CD4-positive, alpha-beta T cell (primary cell): ENCODE data around the gene EIF3I. TPM values are rescaled to one million over a fixed set of nuclear protein-coding genes. Genes with fewer than 3 reads are reported as not detected.

Source experiments
- ATAC-seq: fragments of 200-7000 bp; cut with Tn5 transposase; one replicate; pipeline ENCODE4 v1.10.0; 2022; ENCODE audit warnings: mild to moderate bottlenecking; ENCODE audit not compliant: poor library complexity
- CTCF ChIA-PET: fragments of 350-600 bp; sonication (Branson Sonifier 250); formaldehyde crosslinking; loops from one replicate; lab custom pipeline; 2021; ENCODE audit warnings: antibody characterized with exemption, inconsistent platforms; lab: Charles Lee
- POLR2A ChIA-PET: fragments of 350-600 bp; sonication (Branson Sonifier 250); formaldehyde crosslinking; loops from one replicate; lab custom pipeline; 2021; ENCODE audit warnings: antibody characterized with exemption, inconsistent platforms; lab: Charles Lee
- DNase-seq, 14 experiments: peaks; one replicate each; pipeline ENCODE4 v3.0.0-alpha.2; 2013 to 2020; ENCODE audit warnings: mixed read lengths in 2 of 14
- H3K27ac ChIP-seq, 2 donors: one replicate each; pipeline versions ENCODE4 v1.5.1 to v1.7.0; 2013; ENCODE audit warnings: low read length in 2 of 2, low read depth in 1 of 2, mild to moderate bottlenecking in 1 of 2
- H3K27me3 ChIP-seq, 2 experiments: 1 replicate in 1 of 2; 2 replicates in 1 of 2; pipeline versions ENCODE4 v1.6.1 to v1.7.0; 2013; ENCODE audit warnings: low read length in 2 of 2, control low read depth in 1 of 2, mild to moderate bottlenecking in 1 of 2, moderate library complexity in 1 of 2; ENCODE audit not compliant: insufficient read depth in 2 of 2, control insufficient read depth in 1 of 2
- H3K36me3 ChIP-seq: one replicate; pipeline ENCODE4 v1.6.1; 2013; ENCODE audit warnings: low read length, control low read depth; ENCODE audit not compliant: insufficient read depth
- H3K4me1 ChIP-seq: one replicate; pipeline ENCODE4 v1.6.1; 2013; ENCODE audit warnings: low read length, control low read depth; ENCODE audit not compliant: insufficient read depth
- H3K4me3 ChIP-seq: one replicate; pipeline ENCODE4 v1.5.1; 2013; ENCODE audit warnings: mild to moderate bottlenecking, low read length, moderate library complexity
- H3K9me3 ChIP-seq, 2 experiments: 1 replicate in 1 of 2; 2 replicates in 1 of 2; pipeline versions ENCODE4 v1.6.1 to v1.7.0; 2013; ENCODE audit warnings: low read length in 2 of 2, mild to moderate bottlenecking in 2 of 2, control low read depth in 1 of 2, moderate library complexity in 1 of 2; ENCODE audit not compliant: control insufficient read depth in 1 of 2, insufficient read depth in 1 of 2
- H3K27ac Mint-ChIP-seq: one replicate; pipeline ENCODE4 v1.8.0; 2020; ENCODE audit warnings: mixed read lengths
- H3K27me3 Mint-ChIP-seq: one replicate; pipeline ENCODE4 v1.8.0; 2021; ENCODE audit warnings: mixed read lengths
- H3K36me3 Mint-ChIP-seq: one replicate; pipeline ENCODE4 v1.8.0; 2021; ENCODE audit warnings: low read depth, mixed read lengths
- H3K4me1 Mint-ChIP-seq: one replicate; pipeline ENCODE4 v1.8.0; 2021; ENCODE audit warnings: low read depth, mixed read lengths
- H3K4me3 Mint-ChIP-seq: one replicate; pipeline ENCODE4 v1.8.0; 2020; ENCODE audit warnings: mild to moderate bottlenecking, mixed read lengths
- H3K9me3 Mint-ChIP-seq: one replicate; pipeline ENCODE4 v1.8.0; 2020; ENCODE audit warnings: mixed read lengths
- CTCF ChIP-seq: fragments of 200-600 bp; IDR thresholded peaks from one replicate; pipeline ENCODE4 v1.8.0; 2022; ENCODE audit warnings: antibody characterized with exemption, mild to moderate bottlenecking
- intact Hi-C, 2 experiments: fragments of 100-400 bp; cut with DNase I in 1 of 2; cut with micrococcal nuclease in 1 of 2; formaldehyde crosslinking; loops; one replicate each; pipeline versions ENCODE4 v1.15.1 to v1.9.0; 2023 to 2025; cut with DNase I, micrococcal nuclease
- total RNA-seq, 174 experiments: library from RNA in 2 of 174; stranded (reverse) in 2 of 174; gene quantifications; one replicate each; pipeline ENCODE4 v1.2.3 and lab custom pipeline; 2021 to 2026

EIF3I gene
- total RNA-seq, 2 experiments from 2014 or later = 103 to 110 TPM

- no peak for ATAC-seq
- peaks cover 34% of the 10 kb centered on the region for H3K4me1 Mint-ChIP-seq
These were observed 35.7 kb upstream of the EIF3I start for GRCh38 chr1:32186491-32186890.

GRCh38 chr1:32187850-32188249 is 34.4 kb upstream of the EIF3I start:
- Mint-ChIP-seq H3K27ac (no peak overlapping the region), H3K4me3 (no peak overlapping the region), H3K27me3 (no peaks in the 10 kb centered on the region), H3K9me3 (no peaks in the 10 kb centered on the region), H3K4me1 (peaks cover 23% of the 10 kb centered on the region), H3K36me3 (peaks cover 85% of the 10 kb centered on the region)
- Histone ChIP-seq H3K36me3 (peaks cover 85% of the 10 kb centered on the region), H3K27ac (no peak overlapping the region), H3K4me1 (peaks cover 13% of the 10 kb centered on the region), H3K27me3 (no peaks in the 10 kb centered on the region), H3K4me3 (no peak overlapping the region), H3K9me3 (no peaks in the 10 kb centered on the region)
- TF ChIP-seq CTCF = no peak
- POLR2A ChIA-PET = interaction anchor here (0.6 kb wide), 1 partner anchor 10 kb away, joined by 3 read pairs; no protein-coding TSS in a partner anchor
- intact Hi-C loops = no loop called here
- ATAC-seq = no peak
- no peak for DNase-seq
- CTCF ChIA-PET = no interaction called here

More at GRCh38 chr1:32186491-32186890, 35.7 kb upstream of the EIF3I start:
- no peak for DNase-seq
- ChIA-PET CTCF (no interaction called here), POLR2A (no interaction called here)
- no peaks in the 10 kb centered on the region for H3K9me3 ChIP-seq
- Mint-ChIP-seq H3K36me3 (peaks cover 83% of the 10 kb centered on the region), H3K27ac (no peak overlapping the region), H3K27me3 (no peaks in the 10 kb centered on the region), H3K9me3 (no peaks in the 10 kb centered on the region), H3K4me3 (no peak overlapping the region)
- H3K27me3 ChIP-seq = no peaks in the 10 kb centered on the region
- H3K4me3 ChIP-seq = no peak overlapping the region
- no peak overlapping the region for H3K27ac ChIP-seq
- intact Hi-C loops = no loop called here
- TF ChIP-seq CTCF = no peak
- H3K36me3 ChIP-seq = peaks cover 71% of the 10 kb centered on the region
- peaks cover 22% of the 10 kb centered on the region for H3K4me1 ChIP-seq

GRCh38 chr1:32192220-32192948 is 29.8 kb upstream of the EIF3I start:
- no peaks in the 10 kb centered on the region for H3K9me3 ChIP-seq
- DNase-seq = peak in 1 of 14 experiments; percentile 8
- intact Hi-C loops = no loop called here
- no peaks in the 10 kb centered on the region for H3K27me3 Mint-ChIP-seq
- H3K4me1 Mint-ChIP-seq = peaks cover 31% of the 10 kb centered on the region
- ChIA-PET CTCF (no interaction called here), POLR2A (interaction anchor here (0.6 to 1.1 kb wide), 5 partner anchors 10 to 203 kb away, joined by 3 read pairs; no protein-coding TSS in a partner anchor)
- H3K4me3 Mint-ChIP-seq = no peak overlapping the region
- no peak overlapping the region for H3K27ac ChIP-seq
- H3K4me3 ChIP-seq = no peak overlapping the region
- H3K36me3 ChIP-seq = peaks cover 96% of the 10 kb centered on the region
- H3K4me1 ChIP-seq = peaks cover 30% of the 10 kb centered on the region
- H3K9me3 Mint-ChIP-seq = no peaks in the 10 kb centered on the region
- no peak for TF ChIP-seq CTCF
- H3K27ac Mint-ChIP-seq = no peak overlapping the region
- peaks cover 94% of the 10 kb centered on the region for H3K36me3 Mint-ChIP-seq
- no peaks in the 10 kb centered on the region for H3K27me3 ChIP-seq
- ATAC-seq = no peak
